HEK293T (cell line): ENCODE results near the gene RNF19B.

Experiments used
- CTCF ChIA-PET: fragments of 350-600 bp; formaldehyde crosslinking; extraction: SDS; loops from one replicate; lab custom pipeline; 2021; ENCODE audit warnings: antibody characterized with exemption, inconsistent platforms; lab: Yijun Ruan, JAX
- POLR2A ChIA-PET: fragments of 350-600 bp; formaldehyde crosslinking; extraction: SDS; loops from one replicate; lab custom pipeline; 2020; ENCODE audit warnings: antibody characterized with exemption, inconsistent platforms; lab: Yijun Ruan, JAX
- DNase-seq: peaks from one replicate; pipeline ENCODE4 v3.0.0; 2012; ENCODE audit warnings: mixed read lengths; ENCODE audit errors: extremely low spot score
- ARNT ChIP-seq: fragments of 450-650 bp; IDR thresholded peaks from 2 replicates; pipeline ENCODE4 v1.6.1; 2017; ENCODE audit warnings: mild to moderate bottlenecking
- BHLHE40 ChIP-seq: fragments of 450-650 bp; IDR thresholded peaks from 2 replicates; pipeline ENCODE4 v1.6.1; 2016; ENCODE audit warnings: mild to moderate bottlenecking, moderate library complexity, borderline replicate concordance
- CTBP1 ChIP-seq: fragments of 450-650 bp; IDR thresholded peaks from 2 replicates; pipeline ENCODE4 v1.6.1; 2016; ENCODE audit warnings: borderline replicate concordance
- ELF4 ChIP-seq: fragments of 450-650 bp; IDR thresholded peaks from 2 replicates; pipeline ENCODE4 v1.6.1; 2017; ENCODE audit warnings: antibody characterized with exemption
- FOXA1 ChIP-seq: fragments of 450-650 bp; IDR thresholded peaks from 2 replicates; pipeline ENCODE4 v1.6.1; 2016; ENCODE audit warnings: mild to moderate bottlenecking
- FOXK2 ChIP-seq: fragments of 450-650 bp; IDR thresholded peaks from 2 replicates; pipeline ENCODE4 v1.6.1; 2016; ENCODE audit warnings: mild to moderate bottlenecking
- FOXM1 ChIP-seq: fragments of 450-650 bp; IDR thresholded peaks from 2 replicates; pipeline ENCODE4 v1.6.1; 2017; ENCODE audit warnings: mild to moderate bottlenecking, borderline replicate concordance
- HDGF ChIP-seq: fragments of 450-650 bp; IDR thresholded peaks from 2 replicates; pipeline ENCODE4 v1.6.1; 2017; ENCODE audit warnings: antibody characterized with exemption, borderline replicate concordance
- L3MBTL2 ChIP-seq: fragments of 450-650 bp; conservative IDR thresholded peaks from 2 replicates; pipeline ENCODE4 v1.6.1; 2016; ENCODE audit warnings: mild to moderate bottlenecking
- LEF1 ChIP-seq: fragments of 450-650 bp; IDR thresholded peaks from 2 replicates; pipeline ENCODE4 v1.6.1; 2017; ENCODE audit warnings: mild to moderate bottlenecking, borderline replicate concordance
- NFRKB ChIP-seq: fragments of 450-650 bp; IDR thresholded peaks from 2 replicates; pipeline ENCODE4 v1.6.1; 2016; ENCODE audit warnings: mild to moderate bottlenecking, moderate library complexity
- PKNOX1 ChIP-seq: fragments of 450-650 bp; IDR thresholded peaks from 2 replicates; pipeline ENCODE4 v1.6.1; 2016
- SP1 ChIP-seq: fragments of 450-650 bp; IDR thresholded peaks from 2 replicates; pipeline ENCODE4 v1.6.1; 2017
- SUZ12 ChIP-seq: fragments of 450-650 bp; IDR thresholded peaks from 2 replicates; pipeline ENCODE4 v1.6.1; 2016; ENCODE audit warnings: mild to moderate bottlenecking
- TARDBP ChIP-seq: fragments of 450-650 bp; IDR thresholded peaks from 2 replicates; pipeline ENCODE4 v1.6.1; 2016
- ZNF384 ChIP-seq: fragments of 450-650 bp; IDR thresholded peaks from 2 replicates; pipeline ENCODE4 v1.6.1; 2016

Gene RNF19B

GRCh38 chr1:32934535-32934934, 30.1 kb downstream of the RNF19B start:
- DNase-seq = no peak
- ChIA-PET POLR2A (interaction anchor here (1.0 to 1.1 kb wide), 2 partner anchors 30 to 146 kb away, joined by 3 to 7 read pairs; partner anchors contain the start of gene RNF19B), CTCF (interaction anchor here (0.8 to 1.7 kb wide), 4 partner anchors 8 to 152 kb away, joined by 3 to 6 read pairs (median 4); no protein-coding TSS in a partner anchor)
- TF ChIP-seq L3MBTL2 (no peak), ARNT (no peak), BHLHE40 (no peak), FOXA1 (no peak), SUZ12 (no peak), CTBP1 (no peak), FOXK2 (no peak), FOXM1 (no peak), SP1 (no peak), PKNOX1 (no peak), TARDBP (no peak), ELF4 (no peak), NFRKB (no peak), ZNF384 (no peak), HDGF (no peak), LEF1 (no peak)

GRCh38 chr1:32933742-32934322, 30.8 kb downstream of the RNF19B start:
- no peak for DNase-seq
- ChIA-PET CTCF (interaction anchor here (0.7 to 1.7 kb wide), 9 partner anchors 9 to 162 kb away, joined by 3 to 7 read pairs (median 4); partner anchors contain the start of gene RNF19B), POLR2A (interaction anchor here (0.8 to 1.1 kb wide), 3 partner anchors 31 to 149 kb away, joined by 3 to 7 read pairs (median 3); partner anchors contain the start of gene RNF19B)
- TF ChIP-seq LEF1 = no peak
- no peak for TF ChIP-seq HDGF

GRCh38 chr1:32931760-32932159, 32.8 kb downstream of the RNF19B start:
- no peak for DNase-seq
- CTCF ChIA-PET = no interaction called here
- POLR2A ChIA-PET = interaction anchor here (2.0 kb wide), 1 partner anchor 32 kb away, joined by 8 read pairs; the partner anchor contains the start of gene RNF19B
- TF ChIP-seq L3MBTL2 (no peak), ZNF384 (no peak), FOXA1 (no peak), SP1 (no peak), FOXK2 (no peak), NFRKB (no peak), CTBP1 (no peak), BHLHE40 (no peak), PKNOX1 (no peak), SUZ12 (no peak), TARDBP (no peak), LEF1 (no peak), FOXM1 (no peak)

- no peak for TF ChIP-seq ARNT
- TF ChIP-seq L3MBTL2 = no peak
- no peak for TF ChIP-seq PKNOX1
- TF ChIP-seq FOXM1 = no peak
- TF ChIP-seq FOXK2 = no peak
- TF ChIP-seq HDGF = no peak
- no peak for TF ChIP-seq FOXA1
- no peak for TF ChIP-seq LEF1
- no peak for TF ChIP-seq ELF4
- TF ChIP-seq SUZ12 = no peak
- no peak for TF ChIP-seq TARDBP
- no peak for TF ChIP-seq NFRKB
- no peak for TF ChIP-seq SP1
- DNase-seq = no peak
- CTCF ChIA-PET = no interaction called here
- POLR2A ChIA-PET = no interaction called here
These were observed 35.2 kb downstream of the RNF19B start for GRCh38 chr1:32929366-32929765.

- ChIA-PET POLR2A (no interaction called here), CTCF (no interaction called here)
- DNase-seq = no peak
- TF ChIP-seq TARDBP = no peak
These were observed 35.9 kb downstream of the RNF19B start for GRCh38 chr1:32928715-32929114.

- no peak for DNase-seq
- ChIA-PET POLR2A (no interaction called here), CTCF (no interaction called here)
- TF ChIP-seq FOXM1 (no peak), FOXK2 (no peak)
These were observed 36.3 kb downstream of the RNF19B start for GRCh38 chr1:32928285-32928684.

GRCh38 chr1:32927441-32927840, 37.2 kb downstream of the RNF19B start:
- CTCF ChIA-PET = no interaction called here
- TF ChIP-seq NFRKB (no peak), SP1 (no peak), FOXM1 (no peak), L3MBTL2 (no peak), ZNF384 (no peak)
- POLR2A ChIA-PET = no interaction called here
- DNase-seq = no peak
